H1 (cell line): Measurements from ENCODE around the gene CAP2. TPM values are rescaled to one million over a fixed set of nuclear protein-coding genes. Genes with fewer than 3 reads are reported as not detected.

ENCODE experiments used
- CTCF ChIA-PET: fragments of 300-600 bp; sonication (Branson Sonifier 250); formaldehyde crosslinking; loops from one replicate; lab custom pipeline; 2021; ENCODE audit not compliant: partially characterized antibody; lab: Charles Lee
- POLR2A ChIA-PET: fragments of 300-600 bp; sonication (Branson Sonifier 250); formaldehyde crosslinking; loops from one replicate; lab custom pipeline; 2021; ENCODE audit warnings: inconsistent platforms; ENCODE audit not compliant: partially characterized antibody; lab: Charles Lee
- DNase-seq, 2 experiments: peaks; one replicate each; pipeline versions ENCODE4 v3.0.0 to v3.0.0-alpha.2; 2010 to 2022; ENCODE audit warnings: low spot score in 2 of 2, low read depth in 1 of 2, mixed read lengths in 1 of 2
- FAIRE-seq: peaks from 2 replicates; lab custom pipeline; 2011; peaks lifted over from hg19 to GRCh38; lab: Jason Lieb, UNC
- H2AFZ ChIP-seq: 2 replicates; pipeline ENCODE4 v1.8.1; 2012; ENCODE audit warnings: low read length, inconsistent platforms
- H2AK5ac ChIP-seq: 2 replicates; pipeline ENCODE4 v1.6.1; 2013; ENCODE audit warnings: low read depth, low read length
- H2BK120ac ChIP-seq: replicated peaks from 2 replicates; pipeline ENCODE3; 2013; ENCODE audit warnings: low read depth, low read length, inconsistent platforms
- H2BK12ac ChIP-seq: 2 replicates; pipeline ENCODE4 v1.6.1; 2013; ENCODE audit warnings: low read depth, low read length
- H2BK15ac ChIP-seq: 2 replicates; pipeline ENCODE4 v1.6.1; 2013; ENCODE audit warnings: low read length
- H2BK20ac ChIP-seq: 2 replicates; pipeline ENCODE4 v1.6.1; 2013; ENCODE audit warnings: low read length
- H2BK5ac ChIP-seq: 2 replicates; pipeline ENCODE4 v1.6.1; 2013; ENCODE audit warnings: low read depth, low read length
- H3K14ac ChIP-seq: 2 replicates; pipeline ENCODE4 v1.6.1; 2013; ENCODE audit warnings: inconsistent platforms; ENCODE audit not compliant: insufficient read length
- H3K18ac ChIP-seq: 2 replicates; pipeline ENCODE4 v1.6.1; 2013; ENCODE audit warnings: low read length; ENCODE audit errors: extremely low read depth
- H3K23ac ChIP-seq: 2 replicates; pipeline ENCODE4 v1.6.1; 2013; ENCODE audit warnings: inconsistent platforms; ENCODE audit not compliant: insufficient read length
- H3K23me2 ChIP-seq: 2 replicates; pipeline ENCODE4 v1.6.1; 2013; ENCODE audit warnings: low read depth, low read length
- H3K27ac ChIP-seq: 2 replicates; pipeline ENCODE4 v1.6.1; 2011; ENCODE audit warnings: low read depth, low read length, inconsistent platforms
- H3K27me3 ChIP-seq, 4 experiments: replicated peaks in 1 of 4; 1 replicate in 1 of 4; 2 replicates in 3 of 4; pipeline versions ENCODE4 v1.6.1 to v1.8.1; 2011 to 2013; ENCODE audit warnings: low read length in 3 of 4, mild to moderate bottlenecking in 3 of 4, inconsistent platforms in 2 of 4, mixed read lengths in 2 of 4, moderate library complexity in 1 of 4; ENCODE audit not compliant: control insufficient read depth in 3 of 4, insufficient read depth in 3 of 4; ENCODE audit errors: extremely low read depth in 1 of 4
- H3K36me3 ChIP-seq, 4 experiments: 2 replicates each; pipeline versions ENCODE4 v1.6.1 to v1.8.1; 2011 to 2013; ENCODE audit warnings: mild to moderate bottlenecking in 4 of 4, low read length in 3 of 4, moderate library complexity in 2 of 4, control low read depth in 1 of 4, inconsistent platforms in 1 of 4; ENCODE audit not compliant: insufficient read depth in 4 of 4, control insufficient read depth in 2 of 4
- H3K4ac ChIP-seq: replicated peaks from 2 replicates; pipeline ENCODE3; 2013; ENCODE audit warnings: low read length, low read depth, mixed read lengths, inconsistent platforms; ENCODE audit not compliant: insufficient read length
- H3K4me1 ChIP-seq, 4 experiments: replicated peaks in 1 of 4; 1 replicate in 1 of 4; 2 replicates in 3 of 4; pipeline versions ENCODE4 v1.6.1 to v1.8.1; 2011 to 2013; ENCODE audit warnings: low read length in 3 of 4, inconsistent platforms in 2 of 4, mixed read lengths in 1 of 4; ENCODE audit not compliant: insufficient read depth in 4 of 4, control insufficient read depth in 3 of 4
- H3K4me2 ChIP-seq, 2 experiments: 2 replicates each; pipeline versions ENCODE4 v1.6.1 to v1.8.1; 2011 to 2013; ENCODE audit warnings: low read depth in 2 of 2, low read length in 2 of 2, control low read depth in 1 of 2, inconsistent platforms in 1 of 2, mild to moderate bottlenecking in 1 of 2; ENCODE audit not compliant: insufficient read depth in 1 of 2
- H3K4me3 ChIP-seq, 4 experiments: fragments of 200-600, 300-600 bp in 1 of 4; sonication (generic), shearing (Covaris generic), sonication (Bioruptor Twin) in 1 of 4; 2 replicates each; pipeline versions ENCODE4 v1.5.1 to v1.8.1; 2011 to 2016; ENCODE audit warnings: low read length in 4 of 4, low read depth in 3 of 4, control low read depth in 2 of 4, inconsistent platforms in 2 of 4, mild to moderate bottlenecking in 2 of 4, mixed read lengths in 1 of 4, moderate library complexity in 1 of 4; ENCODE audit not compliant: insufficient read depth in 2 of 4; ENCODE audit errors: extremely low read depth in 1 of 4
- H3K56ac ChIP-seq: replicated peaks from 2 replicates; pipeline ENCODE3; 2013; ENCODE audit warnings: low read depth, mild to moderate bottlenecking, mixed read lengths, low read length, inconsistent platforms; ENCODE audit not compliant: insufficient read length
- H3K79me1 ChIP-seq: 2 replicates; pipeline ENCODE4 v1.6.1; 2013; ENCODE audit warnings: low read depth, low read length, control low read depth
- H3K79me2 ChIP-seq, 2 experiments: 2 replicates each; pipeline versions ENCODE4 v1.6.1 to v1.8.1; 2012 to 2013; ENCODE audit warnings: low read length in 2 of 2, mild to moderate bottlenecking in 2 of 2, inconsistent platforms in 1 of 2; ENCODE audit not compliant: insufficient read depth in 2 of 2, control insufficient read depth in 1 of 2
- H3K9ac ChIP-seq, 4 experiments: replicated peaks in 1 of 4; 1 replicate in 1 of 4; 2 replicates in 3 of 4; pipeline versions ENCODE4 v1.6.1 to v1.8.1; 2011 to 2013; ENCODE audit warnings: low read depth in 3 of 4, low read length in 3 of 4, control low read depth in 2 of 4, mild to moderate bottlenecking in 2 of 4, moderate library complexity in 2 of 4, inconsistent platforms in 1 of 4; ENCODE audit errors: extremely low read depth in 1 of 4
- H3K9me3 ChIP-seq, 2 experiments: 2 replicates each; pipeline versions ENCODE4 v1.6.1 to v1.8.1; 2012 to 2013; ENCODE audit warnings: mild to moderate bottlenecking in 2 of 2, moderate library complexity in 2 of 2, control low read depth in 1 of 2, inconsistent platforms in 1 of 2, low read depth in 1 of 2, low read length in 1 of 2, mixed read lengths in 1 of 2; ENCODE audit not compliant: insufficient read depth in 2 of 2
- H4K20me1 ChIP-seq, 2 experiments: replicated peaks in 1 of 2; 2 replicates each; pipeline versions ENCODE3 to v1.8.1; 2011 to 2013; ENCODE audit warnings: inconsistent platforms in 2 of 2, low read length in 2 of 2, mild to moderate bottlenecking in 1 of 2; ENCODE audit not compliant: insufficient read depth in 2 of 2, control insufficient read depth in 1 of 2
- H4K5ac ChIP-seq: 2 replicates; pipeline ENCODE4 v1.6.1; 2013; ENCODE audit warnings: low read length, low read depth, mixed read lengths, inconsistent platforms; ENCODE audit not compliant: insufficient read length
- H4K8ac ChIP-seq: 2 replicates; pipeline ENCODE4 v1.8.0; 2013; ENCODE audit warnings: mild to moderate bottlenecking, moderate library complexity, low read length, inconsistent platforms; ENCODE audit not compliant: insufficient read depth; ENCODE audit errors: extremely low read depth
- H4K91ac ChIP-seq: replicated peaks from 2 replicates; pipeline ENCODE3; 2013; ENCODE audit warnings: low read length, mixed read lengths, inconsistent platforms; ENCODE audit not compliant: insufficient read length
- BACH1 ChIP-seq: IDR thresholded peaks from 2 replicates; pipeline ENCODE4 v1.6.1; 2012; ENCODE audit warnings: low read length, improper control_type of control experiment
- BRCA1 ChIP-seq: IDR thresholded peaks from 2 replicates; pipeline ENCODE4 v1.6.1; 2012; ENCODE audit warnings: low read depth, low read length, improper control_type of control experiment
- E2F6 ChIP-seq: IDR thresholded peaks from 2 replicates; pipeline ENCODE4 v1.6.1; 2012; ENCODE audit warnings: inconsistent platforms
- WGBS, 2 experiments: shearing (Covaris generic) in 1 of 2; methylation state at CpG; one replicate each; pipeline versions ENCODE4 v1.1.6 to v1.1.7; 2013 to 2015; ENCODE audit warnings: low lambda C conversion rate in 2 of 2, mixed read lengths in 2 of 2, inconsistent platforms in 1 of 2, low coverage in 1 of 2, missing lambda C conversion rate in 1 of 2; ENCODE audit not compliant: insufficient replicate concordance in 2 of 2, insufficient coverage in 1 of 2, insufficient read length in 1 of 2; ENCODE audit errors: extremely low coverage in 1 of 2, missing lambda C conversion rate in 1 of 2; 5-methylcytosine and 5-hydroxymethylcytosine counted together
- polyA plus RNA-seq, 7 experiments: library from polyadenylated mRNA; depleted of rRNA in 3 of 7; stranded (reverse) in 5 of 7; unstranded in 2 of 7; fragments of >200 nt in 5 of 7; fragments of 200-250 nt in 2 of 7; gene quantifications; 1 replicate in 5 of 7; 2 replicates in 1 of 7; 4 replicates in 1 of 7; pipeline versions ENCODE4 v1.2.1 to v1.2.3, GENCODE V29; 2011 to 2013; ENCODE audit warnings: missing spikeins in 2 of 7, mixed read lengths in 2 of 7
- total RNA-seq: library from RNA; stranded (reverse); fragmentation: NEBNext Ultra II Directional; extraction: Animal tissue kit (Norgen Biotek cat#: 25700); gene quantifications from 2 replicates; pipeline ENCODE4 v1.2.1, GENCODE V29; 2021

CAP2 gene
- total and polyA plus RNA-seq, 2 of the 8 experiments (the other 6 are each of a cell fraction or from before 2014, with no cell fraction given), result 7.2 to 10.0 TPM

DNA sequence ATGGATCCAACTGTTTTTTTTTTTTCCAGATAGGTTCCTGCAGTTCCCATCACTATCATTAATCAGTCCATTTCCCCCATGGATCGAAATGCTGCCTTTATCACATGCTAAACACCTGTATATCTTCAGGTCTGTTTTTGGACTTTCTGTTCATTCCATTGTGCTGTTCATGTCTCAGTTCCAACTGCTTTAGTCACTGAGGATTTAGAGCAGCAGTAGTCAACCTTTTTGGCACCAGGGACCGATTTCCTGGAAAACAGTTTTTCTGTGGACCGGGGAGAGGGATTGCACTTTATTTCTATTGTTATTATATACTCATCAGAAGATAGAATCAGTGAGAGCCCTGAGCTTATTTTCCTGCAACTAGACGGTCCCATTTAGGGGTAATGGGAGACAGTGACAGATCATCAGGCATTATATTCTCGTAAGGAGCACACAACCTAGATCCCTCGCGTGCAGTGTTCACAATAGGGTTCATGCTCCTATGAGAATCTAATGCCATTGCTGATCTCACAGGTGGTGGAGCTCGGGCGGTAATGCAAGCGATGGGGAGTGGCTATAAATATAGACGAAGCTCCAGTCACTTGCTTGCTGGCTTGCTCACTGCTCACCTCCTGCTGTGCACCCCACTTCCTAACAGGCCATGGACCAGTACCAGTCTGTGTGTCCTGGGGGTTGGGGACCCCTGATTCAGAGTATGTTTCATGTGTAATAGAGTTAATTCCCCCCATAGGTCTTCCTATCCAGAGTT is 46.0 kb downstream of the CAP2 start:
- H3K79me1 ChIP-seq, result no peaks in the 10 kb centered on the region
- H3K56ac ChIP-seq, result no peak overlapping the region
- CTCF ChIA-PET, result no interaction called here
- no peak overlapping the region for H2AFZ ChIP-seq
- H3K14ac ChIP-seq, result no peak overlapping the region
- no peak overlapping the region for H2BK120ac ChIP-seq
- H3K4me2 ChIP-seq, result no peak overlapping the region
- DNase-seq (no peak), FAIRE-seq (no peak)
- no peaks in the 10 kb centered on the region for H4K20me1 ChIP-seq
- H2AK5ac ChIP-seq, result no peak overlapping the region
- TF ChIP-seq BRCA1 (no peak), E2F6 (no peak), BACH1 (no peak)
- H4K8ac ChIP-seq, result no peak overlapping the region
- no peak overlapping the region for H2BK20ac ChIP-seq
- no peak overlapping the region for H3K4me3 ChIP-seq
- no peak overlapping the region for H3K18ac ChIP-seq
- H3K79me2 ChIP-seq, result no peaks in the 10 kb centered on the region
- 0 out of 8 replicates have a peak, but pooled peaks cover 0 to 4% (median 0%) of the 10 kb centered on the region in 4 experiments for H3K36me3 ChIP-seq
- no peaks in the 10 kb centered on the region; the same call in 1 of the 2 replicates for H3K23me2 ChIP-seq
- H2BK12ac ChIP-seq, result no peak overlapping the region
- 88% methylated on average over 11 of the region's 11 CpGs; no CpG with 5 or more reads in 1 of the 2 experiments for WGBS, 2 experiments
- no peak overlapping the region for H3K4ac ChIP-seq
- H2BK15ac ChIP-seq, result no peak overlapping the region
- H2BK5ac ChIP-seq, result no peak overlapping the region
- H4K5ac ChIP-seq, result no peak overlapping the region
- no peak overlapping the region for H3K27ac ChIP-seq
- H3K9ac ChIP-seq, result no peak overlapping the region
- POLR2A ChIA-PET, result no interaction called here
- no peaks in the 10 kb centered on the region for H3K4me1 ChIP-seq
- H3K9me3 ChIP-seq, result peaks cover 0 to 3% of the 10 kb centered on the region in 2 experiments; a peak in 1 of 4 replicates
- H3K23ac ChIP-seq, result no peak overlapping the region
- H3K27me3 ChIP-seq, result no peaks in the 10 kb centered on the region
- H4K91ac ChIP-seq, result no peak overlapping the region
